Skeletal muscle tissue (tissue), 4 donors: Measurements from ENCODE around the gene NAT8L. TPM values are rescaled to one million over a fixed set of nuclear protein-coding genes. Genes with fewer than 3 reads are reported as not detected.

Source experiments
- H3K27ac ChIP-seq: one replicate; pipeline ENCODE4 v1.7.0; 2013; ENCODE audit warnings: mild to moderate bottlenecking, low read depth, low read length, inconsistent platforms
- H3K27me3 ChIP-seq, 3 donors: one replicate each; pipeline ENCODE4 v1.7.0; 2013; ENCODE audit warnings: low read length in 3 of 3; ENCODE audit not compliant: control insufficient read depth in 3 of 3, insufficient read depth in 3 of 3
- H3K36me3 ChIP-seq, 3 donors: one replicate each; pipeline ENCODE4 v1.7.0; 2013; ENCODE audit warnings: low read length in 3 of 3; ENCODE audit not compliant: control insufficient read depth in 3 of 3, insufficient read depth in 3 of 3
- H3K4me1 ChIP-seq, 3 donors: one replicate each; pipeline ENCODE4 v1.7.0; 2013; ENCODE audit warnings: low read length in 3 of 3, mild to moderate bottlenecking in 3 of 3; ENCODE audit not compliant: control insufficient read depth in 3 of 3, insufficient read depth in 3 of 3
- H3K4me3 ChIP-seq, 3 donors: one replicate each; pipeline ENCODE4 v1.7.0; 2013; ENCODE audit warnings: low read length in 3 of 3
- H3K9ac ChIP-seq, 3 donors: one replicate each; pipeline ENCODE4 v1.7.0; 2013; ENCODE audit warnings: low read length in 3 of 3, mild to moderate bottlenecking in 3 of 3, moderate library complexity in 2 of 3, low read depth in 1 of 3
- H3K9me3 ChIP-seq, 3 donors: one replicate each; pipeline ENCODE4 v1.7.0; 2013; ENCODE audit warnings: low read length in 3 of 3; ENCODE audit not compliant: control insufficient read depth in 3 of 3
- total RNA-seq: library from RNA; depleted of rRNA; stranded (reverse); fragments of >200 nt; gene quantifications from one replicate; pipeline ENCODE4 v1.2.3, GENCODE V29; 2014
- donor health status: Osteomylitis.

The NAT8L gene
- total RNA-seq, 1 donor from 2014 or later, result 1.0 TPM

- H3K9me3 ChIP-seq, result no peaks in the 10 kb centered on the region
- no peaks in the 10 kb centered on the region for H3K27me3 ChIP-seq
- H3K36me3 ChIP-seq, result no peaks in the 10 kb centered on the region
- no peak overlapping the region for H3K4me3 ChIP-seq
- no peak overlapping the region for H3K27ac ChIP-seq
- no peak overlapping the region for H3K9ac ChIP-seq
- no peaks in the 10 kb centered on the region for H3K4me1 ChIP-seq
These were observed 33.0 kb downstream of the NAT8L start for GRCh38 chr4:2091990-2092668.

- Histone ChIP-seq H3K4me3 (no peak overlapping the region), H3K9me3 (no peaks in the 10 kb centered on the region), H3K27me3 (no peaks in the 10 kb centered on the region), H3K36me3 (no peaks in the 10 kb centered on the region), H3K27ac (no peak overlapping the region), H3K4me1 (no peaks in the 10 kb centered on the region), H3K9ac (no peak overlapping the region)
These were observed 33.5 kb downstream of the NAT8L start for GRCh38 chr4:2092669-2093053.

- no peaks in the 10 kb centered on the region for H3K27me3 ChIP-seq
- no peak overlapping the region for H3K9ac ChIP-seq
- no peaks in the 10 kb centered on the region for H3K9me3 ChIP-seq
- H3K4me1 ChIP-seq, result no peaks in the 10 kb centered on the region
- no peak overlapping the region for H3K27ac ChIP-seq
- no peaks in the 10 kb centered on the region for H3K36me3 ChIP-seq
- no peak overlapping the region for H3K4me3 ChIP-seq
These were observed 34.1 kb downstream of the NAT8L start for GRCh38 chr4:2093265-2093664.

GRCh38 chr4:2094545-2094944 lies 35.4 kb downstream of the NAT8L start:
- Histone ChIP-seq H3K36me3 (no peaks in the 10 kb centered on the region), H3K27me3 (no peaks in the 10 kb centered on the region), H3K4me1 (no peaks in the 10 kb centered on the region), H3K9ac (no peak overlapping the region), H3K27ac (no peak overlapping the region), H3K4me3 (no peak overlapping the region), H3K9me3 (no peaks in the 10 kb centered on the region)

- Histone ChIP-seq H3K9ac (no peak overlapping the region), H3K36me3 (no peaks in the 10 kb centered on the region), H3K4me3 (no peak overlapping the region), H3K27ac (no peak overlapping the region), H3K4me1 (no peaks in the 10 kb centered on the region), H3K9me3 (no peaks in the 10 kb centered on the region), H3K27me3 (no peaks in the 10 kb centered on the region)
These were observed 36.3 kb downstream of the NAT8L start for GRCh38 chr4:2095236-2096072.

- Histone ChIP-seq H3K27ac (no peak overlapping the region), H3K36me3 (no peaks in the 10 kb centered on the region), H3K9ac (no peak overlapping the region), H3K9me3 (no peaks in the 10 kb centered on the region), H3K27me3 (no peaks in the 10 kb centered on the region), H3K4me3 (no peak overlapping the region), H3K4me1 (no peaks in the 10 kb centered on the region)
These were observed 37.0 kb downstream of the NAT8L start for GRCh38 chr4:2096073-2096609.

GRCh38 chr4:2101346-2102044 lies 42.4 kb downstream of the NAT8L start:
- Histone ChIP-seq H3K36me3 (no peaks in the 10 kb centered on the region), H3K4me1 (no peaks in the 10 kb centered on the region), H3K4me3 (no peak overlapping the region), H3K9ac (no peak overlapping the region), H3K9me3 (peaks cover 5 to 14% (median 12%) of the 10 kb centered on the region in 3 donors), H3K27me3 (no peaks in the 10 kb centered on the region), H3K27ac (no peak overlapping the region)

GRCh38 chr4:2102045-2102883 lies 43.1 kb downstream of the NAT8L start:
- H3K27ac ChIP-seq, result no peak overlapping the region
- no peaks in the 10 kb centered on the region for H3K27me3 ChIP-seq
- H3K36me3 ChIP-seq, result no peaks in the 10 kb centered on the region

GRCh38 chr4:2103127-2103842 lies 44.2 kb downstream of the NAT8L start:
- Histone ChIP-seq H3K4me3 (no peak overlapping the region), H3K27ac (no peak overlapping the region), H3K9me3 (peaks cover 5 to 14% (median 12%) of the 10 kb centered on the region in 3 donors), H3K27me3 (no peaks in the 10 kb centered on the region), H3K9ac (no peak overlapping the region), H3K36me3 (no peaks in the 10 kb centered on the region), H3K4me1 (no peaks in the 10 kb centered on the region)

More at GRCh38 chr4:2102045-2102883, 43.1 kb downstream of the NAT8L start:
- peaks cover 5 to 14% (median 12%) of the 10 kb centered on the region in 3 donors for H3K9me3 ChIP-seq
- H3K4me1 ChIP-seq, result no peaks in the 10 kb centered on the region
- no peak overlapping the region for H3K4me3 ChIP-seq
- no peak overlapping the region for H3K9ac ChIP-seq
